RWPE1 (cell line): ENCODE measurements around the gene PSMG3.

Experiments
- CTCF ChIA-PET: fragments of 350-600 bp; sonication (Branson Sonifier 250); formaldehyde crosslinking; extraction: SDS; loops from one replicate; lab custom pipeline; 2021; lab: Yijun Ruan, JAX
- POLR2A ChIA-PET: fragments of 400-600 bp; formaldehyde crosslinking; extraction: SDS; loops from one replicate; lab custom pipeline; 2020; ENCODE audit warnings: antibody characterized with exemption; ENCODE audit not compliant: low non-redundant PET; lab: Yijun Ruan, JAX
- DNase-seq: peaks from one replicate; pipeline ENCODE4 v3.0.0; 2012; ENCODE audit warnings: low spot score
- H3K27ac ChIP-seq: fragments of 450-650 bp; 2 replicates; pipeline ENCODE4 v1.5.1; 2017
- TF ChIP-seq, protein P1 (sequence below): fragments of 450-650 bp; conservative IDR thresholded peaks from 2 replicates; pipeline ENCODE4 v1.5.1; 2017; ENCODE audit warnings: low read depth, mild to moderate bottlenecking

PSMG3 gene

DNA sequence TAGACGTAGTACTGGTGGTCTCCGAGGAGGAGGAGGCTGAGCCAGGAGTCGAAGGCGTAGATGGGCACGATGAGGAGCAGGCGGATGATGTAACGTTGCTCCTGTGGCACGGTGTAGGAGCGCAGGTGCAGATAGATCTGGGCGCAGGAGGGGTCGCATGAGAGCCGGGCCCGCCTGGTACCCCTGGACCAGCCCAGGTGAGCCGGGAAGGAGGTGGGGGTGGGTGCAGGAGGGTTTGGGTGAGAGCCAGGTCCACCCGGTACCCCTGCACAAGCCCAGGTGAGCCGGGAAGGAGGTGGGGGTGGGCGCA is 19.0 kb downstream of the PSMG3 start:
- POLR2A ChIA-PET: no interaction called here
- no peak for DNase-seq
- CTCF ChIA-PET: no interaction called here
- TF ChIP-seq, protein P1, sequence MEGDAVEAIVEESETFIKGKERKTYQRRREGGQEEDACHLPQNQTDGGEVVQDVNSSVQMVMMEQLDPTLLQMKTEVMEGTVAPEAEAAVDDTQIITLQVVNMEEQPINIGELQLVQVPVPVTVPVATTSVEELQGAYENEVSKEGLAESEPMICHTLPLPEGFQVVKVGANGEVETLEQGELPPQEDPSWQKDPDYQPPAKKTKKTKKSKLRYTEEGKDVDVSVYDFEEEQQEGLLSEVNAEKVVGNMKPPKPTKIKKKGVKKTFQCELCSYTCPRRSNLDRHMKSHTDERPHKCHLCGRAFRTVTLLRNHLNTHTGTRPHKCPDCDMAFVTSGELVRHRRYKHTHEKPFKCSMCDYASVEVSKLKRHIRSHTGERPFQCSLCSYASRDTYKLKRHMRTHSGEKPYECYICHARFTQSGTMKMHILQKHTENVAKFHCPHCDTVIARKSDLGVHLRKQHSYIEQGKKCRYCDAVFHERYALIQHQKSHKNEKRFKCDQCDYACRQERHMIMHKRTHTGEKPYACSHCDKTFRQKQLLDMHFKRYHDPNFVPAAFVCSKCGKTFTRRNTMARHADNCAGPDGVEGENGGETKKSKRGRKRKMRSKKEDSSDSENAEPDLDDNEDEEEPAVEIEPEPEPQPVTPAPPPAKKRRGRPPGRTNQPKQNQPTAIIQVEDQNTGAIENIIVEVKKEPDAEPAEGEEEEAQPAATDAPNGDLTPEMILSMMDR: no peak
- no peak overlapping the region for H3K27ac ChIP-seq

DNA sequence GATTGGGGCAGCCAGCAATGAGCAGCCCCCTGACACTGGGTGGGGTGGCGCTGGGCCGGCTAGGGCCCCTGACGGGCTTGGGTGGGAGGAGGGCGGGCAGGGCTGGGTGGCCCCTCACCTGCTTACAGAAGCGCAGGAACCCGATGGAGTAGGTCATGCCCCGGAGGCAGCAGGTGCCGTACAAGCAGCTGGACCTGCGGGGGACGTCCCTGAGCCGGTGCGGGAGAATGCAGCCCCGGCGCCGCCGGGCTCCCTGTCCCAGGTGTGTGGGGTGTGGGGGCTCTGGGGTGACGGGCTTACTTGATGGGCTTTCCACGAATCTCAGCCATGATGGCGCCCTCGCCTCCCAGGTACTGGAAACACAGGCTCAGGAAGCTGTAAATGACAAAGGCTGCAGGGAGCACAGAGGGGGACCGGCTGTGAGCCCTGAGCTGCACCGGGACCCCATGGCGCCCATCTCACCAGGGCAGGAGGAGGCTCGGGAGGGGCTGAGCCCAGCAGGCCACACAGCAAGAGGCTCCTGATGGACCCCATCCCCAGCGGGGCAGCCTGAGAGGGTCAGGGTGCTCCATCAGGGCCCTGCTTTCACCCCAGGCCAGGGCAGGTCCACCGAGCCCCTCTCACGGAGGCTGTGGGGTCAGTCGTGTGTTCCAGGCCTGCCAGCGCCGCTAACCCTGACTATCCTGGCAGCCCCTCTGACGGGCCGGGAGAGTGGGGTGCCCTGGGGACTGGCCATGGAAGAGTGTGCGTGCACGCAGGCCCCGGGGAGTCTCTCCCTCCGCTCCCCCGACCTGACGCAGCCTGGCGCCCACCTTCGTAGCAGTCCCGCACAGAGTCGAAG is 19.6 kb downstream of the PSMG3 start:
- TF ChIP-seq, protein P1: no peak
- CTCF ChIA-PET: interaction anchor here (0.5 kb wide), 1 partner anchor 43 kb away, joined by 4 read pairs; no protein-coding TSS in a partner anchor
- POLR2A ChIA-PET: no interaction called here
- H3K27ac ChIP-seq: no peak overlapping the region
- no peak for DNase-seq

DNA sequence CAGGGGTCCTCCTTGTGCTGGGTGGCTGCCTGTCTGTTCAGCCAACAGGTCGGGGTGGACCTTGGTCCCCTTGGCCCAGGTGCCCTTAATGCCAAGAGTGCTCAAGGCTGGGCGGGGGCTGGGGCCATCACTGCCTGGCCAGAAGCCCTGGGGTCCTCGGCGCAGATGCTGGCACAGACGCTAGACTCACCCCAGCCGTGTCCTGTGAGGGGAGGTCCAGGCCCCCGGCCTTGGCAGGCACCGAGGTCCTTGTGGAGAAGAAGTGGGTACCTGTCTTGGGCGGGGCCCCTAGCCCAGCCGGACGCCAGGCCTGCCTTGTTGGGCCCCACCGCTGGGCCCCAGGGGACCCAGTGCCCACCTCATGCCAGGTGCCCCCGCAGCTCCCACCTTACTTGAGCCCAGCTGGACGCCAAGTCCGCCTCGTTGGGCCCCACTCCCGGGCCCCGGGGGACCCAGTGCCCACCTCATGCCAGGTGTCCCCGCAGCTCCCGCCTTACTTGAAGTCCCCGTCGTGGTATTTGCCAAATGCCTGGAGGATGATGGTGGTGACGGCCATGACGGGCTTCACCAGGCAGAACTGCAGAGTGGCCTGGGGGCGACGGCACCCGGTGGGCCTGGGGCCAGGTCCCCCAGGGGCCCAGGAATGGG is 20.4 kb downstream of the PSMG3 start:
- ChIA-PET CTCF (interaction anchor here (0.5 to 0.6 kb wide), 2 partner anchors 41 to 42 kb away, joined by 4 read pairs; no protein-coding TSS in a partner anchor), POLR2A (no interaction called here)
- TF ChIP-seq, protein P1: no peak
- no peak for DNase-seq
- H3K27ac ChIP-seq: no peak overlapping the region

DNA sequence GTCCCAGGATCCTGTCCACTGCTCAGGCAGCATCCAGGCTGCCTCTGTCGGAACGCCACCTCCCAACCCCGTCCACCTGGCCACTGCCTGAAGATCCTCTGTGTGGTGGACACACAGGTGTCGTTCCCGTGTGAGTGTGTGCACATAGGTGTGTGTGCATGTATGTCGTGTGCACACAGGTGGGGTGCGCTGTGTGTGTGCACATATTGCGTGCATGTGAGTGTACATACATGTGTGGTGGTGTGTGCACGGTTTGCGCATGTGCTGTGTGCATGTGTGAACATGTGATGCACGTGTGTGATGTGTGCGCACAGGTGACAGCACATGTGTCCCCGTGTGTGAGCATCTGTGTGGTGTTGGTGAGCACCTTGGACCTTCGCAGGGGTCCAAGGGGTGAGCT is 20.9 kb downstream of the PSMG3 start:
- DNase-seq: no peak
- H3K27ac ChIP-seq: peak overlapping the region; percentile 12; the same call in 1 of the 2 replicates
- ChIA-PET POLR2A (no interaction called here), CTCF (interaction anchor here (0.6 to 0.7 kb wide), 2 partner anchors 40 to 75 kb away, joined by 4 read pairs; no protein-coding TSS in a partner anchor)
- TF ChIP-seq, protein P1: no peak

DNA sequence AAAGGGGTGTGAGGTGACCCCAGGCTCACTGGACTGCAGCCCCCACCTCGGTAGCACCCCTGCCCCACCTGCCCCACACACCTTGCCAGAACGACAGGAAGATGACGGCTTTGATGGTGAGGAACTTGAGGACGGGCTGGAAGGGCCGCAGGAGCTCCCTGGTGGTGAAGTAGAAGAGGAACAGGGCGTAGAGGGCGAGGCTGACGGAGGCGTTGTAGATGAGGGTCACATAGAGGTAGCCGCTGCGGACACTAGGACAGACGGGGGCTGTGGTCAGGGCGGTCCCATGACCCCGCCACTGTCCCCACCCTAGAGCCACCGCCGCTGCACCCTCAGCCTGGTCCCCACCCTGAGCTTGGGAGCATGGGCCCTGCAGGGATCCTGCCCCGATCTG is 21.4 kb downstream of the PSMG3 start:
- no peak for DNase-seq
- TF ChIP-seq, protein P1: no peak
- H3K27ac ChIP-seq: peak overlapping the region; percentile 12; the same call in 1 of the 2 replicates
- CTCF ChIA-PET: interaction anchor here (0.7 to 1.4 kb wide), 2 partner anchors 8 to 75 kb away, joined by 4 read pairs; partner anchors contain the start of gene TMEM184A
- POLR2A ChIA-PET: no interaction called here

DNA sequence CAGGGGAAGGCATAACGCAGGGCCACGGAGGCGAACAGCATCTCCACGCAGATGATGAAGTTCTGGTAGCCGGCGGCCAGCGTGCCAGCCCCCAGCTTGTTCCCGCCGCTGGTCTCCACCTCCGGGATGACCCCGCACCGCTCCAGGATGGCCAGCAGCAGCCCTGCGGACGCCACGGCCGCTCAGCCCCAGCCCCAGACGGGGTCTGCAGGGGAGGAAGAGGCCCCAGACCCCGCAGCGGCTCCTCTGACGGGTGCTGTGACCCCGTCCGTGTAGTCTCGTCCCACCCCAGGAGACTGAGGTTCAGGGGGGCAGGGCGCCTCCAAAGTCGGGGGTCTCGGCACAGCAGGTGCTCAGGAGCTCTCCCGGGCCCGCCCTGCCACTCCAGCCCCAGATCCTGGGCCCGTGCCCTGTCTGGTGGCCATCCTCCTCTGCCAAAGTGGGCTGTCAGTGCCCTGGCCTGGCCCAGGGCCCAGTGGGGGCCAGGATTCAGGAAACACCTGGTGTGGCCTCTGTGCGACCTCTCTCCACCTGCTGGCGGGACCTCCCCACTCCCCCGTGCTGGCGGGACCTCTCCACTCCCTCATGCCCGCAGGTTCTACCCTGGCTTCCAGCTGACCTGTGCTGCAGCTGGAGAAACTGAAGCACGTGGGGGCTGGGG is 21.9 kb downstream of the PSMG3 start:
- TF ChIP-seq, protein P1: no peak
- peak overlapping the region; percentile 12; the same call in 1 of the 2 replicates for H3K27ac ChIP-seq
- CTCF ChIA-PET: interaction anchor here (0.6 to 1.4 kb wide), 4 partner anchors 8 to 709 kb away, joined by 3 to 4 read pairs (median 4); partner anchors contain the start of gene TMEM184A
- no peak for DNase-seq
- POLR2A ChIA-PET: no interaction called here
